ENCODE data around the gene SPINT2.

DNA sequence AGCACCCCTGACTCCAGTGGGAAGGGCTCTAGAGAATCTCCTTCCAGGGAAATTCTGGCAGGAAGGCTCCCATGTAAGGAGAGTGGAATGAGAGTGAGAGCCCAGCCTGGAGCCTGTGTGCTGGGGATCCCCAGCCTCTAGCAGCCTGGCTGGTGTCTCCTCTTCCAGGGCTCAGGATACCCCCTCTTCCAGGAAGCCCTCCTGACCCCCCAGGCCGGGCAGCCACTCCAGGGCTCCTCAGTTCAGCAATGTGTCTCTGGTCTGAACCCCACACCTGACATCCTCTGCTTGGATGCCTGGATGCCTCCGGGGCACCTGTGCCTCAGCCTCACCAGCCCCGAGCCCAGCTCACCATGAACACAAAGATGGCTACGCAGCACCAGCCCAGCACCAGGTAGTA lies 42.7 kb downstream of the SPINT2 start:
- no peak for TF ChIP-seq CTCF (IDR thresholded peaks at IDR 0.05; ENCODE audit: low read length)
- no peak for TF ChIP-seq EZH2 (IDR thresholded peaks at IDR 0.05; ENCODE audit: borderline replicate concordance, low read length)

Measured in OCI-LY1 (cell line).